ENCODE measurements around the gene ZFC3H1.

ZFC3H1 gene, protein sequence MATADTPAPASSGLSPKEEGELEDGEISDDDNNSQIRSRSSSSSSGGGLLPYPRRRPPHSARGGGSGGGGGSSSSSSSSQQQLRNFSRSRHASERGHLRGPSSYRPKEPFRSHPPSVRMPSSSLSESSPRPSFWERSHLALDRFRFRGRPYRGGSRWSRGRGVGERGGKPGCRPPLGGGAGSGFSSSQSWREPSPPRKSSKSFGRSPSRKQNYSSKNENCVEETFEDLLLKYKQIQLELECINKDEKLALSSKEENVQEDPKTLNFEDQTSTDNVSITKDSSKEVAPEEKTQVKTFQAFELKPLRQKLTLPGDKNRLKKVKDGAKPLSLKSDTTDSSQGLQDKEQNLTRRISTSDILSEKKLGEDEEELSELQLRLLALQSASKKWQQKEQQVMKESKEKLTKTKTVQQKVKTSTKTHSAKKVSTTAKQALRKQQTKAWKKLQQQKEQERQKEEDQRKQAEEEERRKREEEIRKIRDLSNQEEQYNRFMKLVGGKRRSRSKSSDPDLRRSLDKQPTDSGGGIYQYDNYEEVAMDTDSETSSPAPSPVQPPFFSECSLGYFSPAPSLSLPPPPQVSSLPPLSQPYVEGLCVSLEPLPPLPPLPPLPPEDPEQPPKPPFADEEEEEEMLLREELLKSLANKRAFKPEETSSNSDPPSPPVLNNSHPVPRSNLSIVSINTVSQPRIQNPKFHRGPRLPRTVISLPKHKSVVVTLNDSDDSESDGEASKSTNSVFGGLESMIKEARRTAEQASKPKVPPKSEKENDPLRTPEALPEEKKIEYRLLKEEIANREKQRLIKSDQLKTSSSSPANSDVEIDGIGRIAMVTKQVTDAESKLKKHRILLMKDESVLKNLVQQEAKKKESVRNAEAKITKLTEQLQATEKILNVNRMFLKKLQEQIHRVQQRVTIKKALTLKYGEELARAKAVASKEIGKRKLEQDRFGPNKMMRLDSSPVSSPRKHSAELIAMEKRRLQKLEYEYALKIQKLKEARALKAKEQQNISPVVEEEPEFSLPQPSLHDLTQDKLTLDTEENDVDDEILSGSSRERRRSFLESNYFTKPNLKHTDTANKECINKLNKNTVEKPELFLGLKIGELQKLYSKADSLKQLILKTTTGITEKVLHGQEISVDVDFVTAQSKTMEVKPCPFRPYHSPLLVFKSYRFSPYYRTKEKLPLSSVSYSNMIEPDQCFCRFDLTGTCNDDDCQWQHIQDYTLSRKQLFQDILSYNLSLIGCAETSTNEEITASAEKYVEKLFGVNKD (N-terminal part only)

DNA sequence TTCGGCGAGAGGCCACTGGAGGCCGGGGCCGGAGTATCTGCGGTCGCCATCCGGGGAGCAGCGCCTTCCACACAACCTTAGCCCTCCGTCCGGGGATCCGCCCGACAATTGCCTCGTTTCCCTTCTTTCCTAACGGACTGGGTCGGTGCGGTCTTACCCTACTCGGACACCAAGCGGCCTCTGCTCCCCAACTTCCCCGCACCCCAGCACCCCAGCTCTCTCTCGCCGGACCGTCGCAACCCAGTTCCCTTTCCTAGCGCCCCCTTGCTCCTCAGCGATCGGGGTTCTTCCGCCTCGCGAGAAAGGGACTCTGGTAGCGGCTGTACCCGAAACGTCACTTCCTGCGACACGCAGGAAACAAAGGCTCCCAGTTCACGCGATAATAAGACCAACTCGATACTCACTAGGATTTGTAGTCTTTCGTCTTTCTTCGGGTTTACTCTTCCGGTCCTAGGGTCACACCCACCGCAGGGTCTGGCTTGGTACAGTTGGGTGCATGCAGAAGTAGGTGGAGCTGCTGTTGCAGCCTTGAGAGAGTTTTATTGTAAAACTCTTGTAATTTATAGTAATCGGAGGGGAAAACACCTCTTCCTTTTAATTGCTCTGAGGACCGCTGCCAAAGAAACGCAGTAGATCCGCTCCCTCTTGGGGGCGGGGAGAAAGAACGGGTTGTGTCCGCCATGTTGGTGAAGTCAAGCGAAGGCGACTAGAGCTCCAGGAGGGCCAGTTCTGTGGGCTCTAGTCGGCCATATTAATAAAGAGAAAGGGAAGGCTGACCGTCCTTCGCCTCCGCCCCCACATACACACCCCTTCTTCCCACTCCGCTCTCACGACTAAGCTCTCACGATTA lies at the start of gene ZFC3H1, which contains the start of gene THAP2:
TSS of gene ZFC3H1 (minus strand) at position 288 of the 850 bp plus-strand sequence. CDS start at position 50, 238 bp downstream.
TSS of gene THAP2 (plus strand) at position 741 of the 850 bp plus-strand sequence. CDS start 209 bp downstream, outside the sequence.
- H3K4me3 ChIP-seq (ENCODE audit: low read length), result peak within 1 kb of the TSS; percentile 80
- TF ChIP-seq, protein P1, sequence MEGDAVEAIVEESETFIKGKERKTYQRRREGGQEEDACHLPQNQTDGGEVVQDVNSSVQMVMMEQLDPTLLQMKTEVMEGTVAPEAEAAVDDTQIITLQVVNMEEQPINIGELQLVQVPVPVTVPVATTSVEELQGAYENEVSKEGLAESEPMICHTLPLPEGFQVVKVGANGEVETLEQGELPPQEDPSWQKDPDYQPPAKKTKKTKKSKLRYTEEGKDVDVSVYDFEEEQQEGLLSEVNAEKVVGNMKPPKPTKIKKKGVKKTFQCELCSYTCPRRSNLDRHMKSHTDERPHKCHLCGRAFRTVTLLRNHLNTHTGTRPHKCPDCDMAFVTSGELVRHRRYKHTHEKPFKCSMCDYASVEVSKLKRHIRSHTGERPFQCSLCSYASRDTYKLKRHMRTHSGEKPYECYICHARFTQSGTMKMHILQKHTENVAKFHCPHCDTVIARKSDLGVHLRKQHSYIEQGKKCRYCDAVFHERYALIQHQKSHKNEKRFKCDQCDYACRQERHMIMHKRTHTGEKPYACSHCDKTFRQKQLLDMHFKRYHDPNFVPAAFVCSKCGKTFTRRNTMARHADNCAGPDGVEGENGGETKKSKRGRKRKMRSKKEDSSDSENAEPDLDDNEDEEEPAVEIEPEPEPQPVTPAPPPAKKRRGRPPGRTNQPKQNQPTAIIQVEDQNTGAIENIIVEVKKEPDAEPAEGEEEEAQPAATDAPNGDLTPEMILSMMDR (conservative IDR thresholded peaks at IDR 0.05; ENCODE audit: low read depth, low read length), result peak; percentile 29
- peak; percentile 99 for DNase-seq (ENCODE audit: low read depth)

DNA sequence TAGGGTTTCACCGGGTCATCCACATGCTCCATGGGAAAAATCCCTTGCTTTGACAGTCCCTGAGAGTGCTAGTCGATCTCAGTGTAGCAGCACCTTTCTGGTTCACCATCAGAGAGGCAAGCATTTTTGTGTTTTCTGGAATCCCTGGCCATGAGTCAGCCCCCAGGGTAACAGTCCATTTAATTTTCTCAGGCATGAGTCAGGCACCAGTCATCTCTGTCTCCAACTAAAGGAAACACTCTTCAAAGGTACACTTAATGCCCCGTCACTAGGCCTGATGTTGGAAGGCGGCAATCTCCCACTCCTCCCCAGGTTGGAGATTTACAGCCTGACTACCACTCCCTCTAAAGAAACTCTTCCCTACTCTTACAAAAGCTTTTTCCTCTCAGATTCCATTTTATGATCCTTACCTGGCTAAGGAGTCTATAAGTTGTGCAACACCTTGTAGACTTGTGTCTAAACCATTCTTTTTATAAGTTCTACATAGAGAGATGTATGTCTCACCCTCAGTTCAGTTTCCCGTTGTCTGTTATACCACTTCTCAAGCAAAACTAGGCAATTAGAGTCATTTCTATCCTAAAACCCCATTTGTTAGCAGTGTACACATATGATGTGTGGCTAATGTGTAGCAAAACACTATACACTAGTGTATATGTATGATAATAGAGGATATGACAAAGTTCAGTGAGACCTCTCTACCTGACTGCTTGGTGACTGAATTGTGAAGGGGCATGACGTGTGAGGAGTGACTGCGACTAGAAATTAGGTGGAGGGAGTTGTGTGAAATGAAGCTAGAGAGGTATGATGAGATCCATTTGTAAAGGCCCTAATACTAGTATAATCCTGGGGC lies 46.9 kb upstream of the ZFC3H1 start:
- H3K4me3 ChIP-seq (ENCODE audit: low read length), result no peak overlapping the region
- TF ChIP-seq, protein P1 (conservative IDR thresholded peaks at IDR 0.05; ENCODE audit: low read depth, low read length), result no peak
- DNase-seq (ENCODE audit: low read depth), result peak; percentile 70

DNA sequence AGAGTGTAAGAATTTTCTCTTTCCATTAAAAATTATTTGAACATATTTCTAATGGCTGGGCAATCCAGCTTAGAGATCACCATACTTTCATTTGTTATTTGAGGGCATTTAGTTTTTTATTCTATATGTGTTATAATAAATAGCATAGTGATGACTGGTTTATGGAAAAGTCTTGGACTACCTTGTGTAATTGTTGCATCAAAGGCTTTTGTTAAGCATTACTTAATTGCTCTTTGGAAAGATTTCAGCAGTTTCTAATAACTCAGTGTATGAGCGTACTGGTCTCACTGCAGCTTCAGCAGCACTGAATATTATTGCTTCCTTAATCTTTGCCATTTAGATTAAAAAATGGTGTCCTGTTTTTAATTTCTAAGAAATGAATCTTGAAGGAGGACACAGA lies 45.0 kb upstream of the ZFC3H1 start:
- TF ChIP-seq, protein P1 (conservative IDR thresholded peaks at IDR 0.05; ENCODE audit: low read depth, low read length), result no peak
- DNase-seq (ENCODE audit: low read depth), result peak; percentile 7
- H3K4me3 ChIP-seq (ENCODE audit: low read length), result no peak overlapping the region

DNA sequence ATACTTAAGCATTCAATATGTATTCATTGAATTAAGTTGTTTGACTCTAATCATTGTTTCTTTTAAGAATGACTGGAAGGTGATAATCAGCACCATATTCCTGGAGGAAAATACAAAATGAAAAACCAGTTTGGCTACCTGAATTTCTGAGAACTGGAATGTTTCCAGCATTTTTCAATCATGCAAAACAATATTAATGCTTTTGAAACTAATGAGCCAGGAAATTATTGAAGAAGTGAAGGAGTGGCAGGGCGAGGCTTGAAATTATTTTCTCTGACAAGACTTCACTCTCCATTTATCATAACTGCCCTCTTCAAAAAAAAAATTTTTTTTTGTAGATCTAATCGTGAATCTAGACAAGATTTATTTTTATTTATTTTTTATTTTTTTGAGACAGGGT lies 41.3 kb upstream of the ZFC3H1 start:
- no peak overlapping the region for H3K4me3 ChIP-seq (ENCODE audit: low read length)
- no peak for DNase-seq (ENCODE audit: low read depth)
- TF ChIP-seq, protein P1 (conservative IDR thresholded peaks at IDR 0.05; ENCODE audit: low read depth, low read length), result no peak

DNA sequence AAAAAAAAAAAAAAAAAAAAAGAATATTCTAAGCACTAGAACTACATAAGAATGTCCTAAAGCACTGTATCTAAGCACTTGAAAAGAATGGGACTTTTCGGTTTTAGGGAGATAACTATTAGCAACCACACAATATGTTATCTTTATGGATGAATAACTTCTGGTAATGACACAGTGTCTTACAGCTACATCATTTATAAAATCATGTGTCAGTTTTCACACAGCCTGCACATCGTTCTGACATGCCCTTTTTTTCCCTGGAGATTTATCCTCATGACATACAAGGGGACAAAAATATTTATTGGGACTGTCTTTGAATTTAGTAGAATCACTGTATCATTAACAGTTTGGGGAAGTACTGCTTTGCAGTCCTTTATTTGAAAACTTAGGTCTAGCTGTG lies 39.6 kb upstream of the ZFC3H1 start:
- no peak for DNase-seq (ENCODE audit: low read depth)
- H3K4me3 ChIP-seq (ENCODE audit: low read length), result no peak overlapping the region
- TF ChIP-seq, protein P1 (conservative IDR thresholded peaks at IDR 0.05; ENCODE audit: low read depth, low read length), result no peak
